WTC11 (cell line): Measurements from ENCODE around the gene S100A8. TPM values are rescaled to one million over a fixed set of nuclear protein-coding genes. Genes with fewer than 3 reads are reported as not detected.

Experiments
- ATAC-seq: fragments of 200-7000 bp; cut with Tn5 transposase; 2 replicates; pipeline ENCODE4 v1.10.0; 2021; ENCODE audit warnings: mild to moderate bottlenecking, moderate library complexity
- CTCF ChIA-PET: fragments of 300-600 bp; sonication (Branson Sonifier 250); formaldehyde crosslinking; loops from one replicate; lab custom pipeline; 2021; ENCODE audit warnings: antibody characterized with exemption; lab: Charles Lee
- POLR2A ChIA-PET: fragments of 350-600 bp; sonication (Branson Sonifier 250); formaldehyde crosslinking; loops from one replicate; lab custom pipeline; 2021; ENCODE audit warnings: antibody characterized with exemption; lab: Charles Lee
- DNase-seq: peaks from one replicate; pipeline ENCODE4 v3.0.0; 2021; ENCODE audit warnings: low spot score
- H3K27ac Mint-ChIP-seq: 2 replicates; pipeline ENCODE4 v1.8.0; 2021; ENCODE audit warnings: mixed read lengths
- H3K27me3 Mint-ChIP-seq: 2 replicates; pipeline ENCODE4 v1.8.0; 2021; ENCODE audit warnings: low read depth, mild to moderate bottlenecking, moderate library complexity, mixed read lengths
- H3K36me3 Mint-ChIP-seq: 2 replicates; pipeline ENCODE4 v1.8.0; 2021; ENCODE audit warnings: mixed read lengths
- H3K4me1 Mint-ChIP-seq: 2 replicates; pipeline ENCODE4 v1.8.0; 2022; ENCODE audit warnings: mixed read lengths
- H3K4me3 Mint-ChIP-seq: 2 replicates; pipeline ENCODE4 v1.8.0; 2021; ENCODE audit warnings: mild to moderate bottlenecking, moderate library complexity, mixed read lengths
- H3K9me3 Mint-ChIP-seq: 2 replicates; pipeline ENCODE4 v1.8.0; 2021; ENCODE audit warnings: mixed read lengths
- AFF4 ChIP-seq: sonication (generic); formaldehyde crosslinking; IDR thresholded peaks from 2 replicates; pipeline ENCODE4 v1.8.1; 2023; ENCODE audit warnings: mild to moderate bottlenecking, missing genetic modification reagents, borderline replicate concordance
- AR ChIP-seq: fragments of 250-450 bp; sonication (Bioruptor Pico); IDR thresholded peaks from 2 replicates; pipeline ENCODE4 v1.9.0; 2021; ENCODE audit warnings: mild to moderate bottlenecking
- ATF3 ChIP-seq: sonication (generic); formaldehyde crosslinking; conservative IDR thresholded peaks from 2 replicates; pipeline ENCODE4 v1.8.1; 2022; ENCODE audit warnings: mild to moderate bottlenecking, missing genetic modification reagents
- E2F5 ChIP-seq: sonication (generic); formaldehyde crosslinking; IDR thresholded peaks from 2 replicates; pipeline ENCODE4 v1.8.1; 2022; ENCODE audit warnings: mild to moderate bottlenecking, moderate library complexity, missing genetic modification reagents
- FOXJ3 ChIP-seq: sonication (generic); formaldehyde crosslinking; IDR thresholded peaks from 2 replicates; pipeline ENCODE4 v1.9.0; 2021; ENCODE audit warnings: missing genetic modification reagents, mild to moderate bottlenecking, borderline replicate concordance
- MLX ChIP-seq: sonication (generic); formaldehyde crosslinking; IDR thresholded peaks from 2 replicates; pipeline ENCODE4 v1.8.1; 2023; ENCODE audit warnings: mild to moderate bottlenecking, missing genetic modification reagents, moderate library complexity
- NFATC4 ChIP-seq: fragments of 250-450 bp; sonication (Bioruptor Pico); IDR thresholded peaks from 2 replicates; pipeline ENCODE4 v1.9.0; 2021; ENCODE audit warnings: mild to moderate bottlenecking
- NFYB ChIP-seq: sonication (generic); formaldehyde crosslinking; conservative IDR thresholded peaks from 2 replicates; pipeline ENCODE4 v1.8.0; 2022; ENCODE audit warnings: low read depth, missing genetic modification reagents
- PRRX2 ChIP-seq: fragments of 250-450 bp; sonication (Bioruptor Pico); IDR thresholded peaks from 2 replicates; pipeline ENCODE4 v1.8.0; 2021; ENCODE audit warnings: mild to moderate bottlenecking
- SP1 ChIP-seq: sonication (generic); formaldehyde crosslinking; conservative IDR thresholded peaks from 2 replicates; pipeline ENCODE4 v1.8.1; 2022; ENCODE audit warnings: missing genetic modification reagents
- ZNF425 ChIP-seq: fragments of 250-450 bp; sonication (Bioruptor Pico); conservative IDR thresholded peaks from 2 replicates; pipeline ENCODE4 v1.9.0; 2021; ENCODE audit warnings: mild to moderate bottlenecking
- ZNF671 ChIP-seq: fragments of 250-450 bp; sonication (Bioruptor Pico); IDR thresholded peaks from 2 replicates; pipeline ENCODE4 v1.8.0; 2021; ENCODE audit warnings: mild to moderate bottlenecking
- total RNA-seq: library from RNA; stranded (reverse); gene quantifications from 3 replicates; pipeline ENCODE4 v1.2.3, GENCODE V29; 2021

S100A8 gene
- total RNA-seq, 1 experiment from 2014 or later, result not detected

GRCh38 chr1:153399401-153400055, 8.7 kb upstream of the S100A8 start:
- peaks cover 21% of the 10 kb centered on the region for H3K27me3 Mint-ChIP-seq
- peaks cover 9% of the 10 kb centered on the region for H3K9me3 Mint-ChIP-seq
- ChIA-PET POLR2A (interaction anchor here (1.6 kb wide), 1 partner anchor 95 kb away, joined by 5 read pairs; no protein-coding TSS in a partner anchor), CTCF (interaction anchor here (0.7 to 2.2 kb wide), 11 partner anchors 9 to 172 kb away, joined by 3 to 45 read pairs (median 6); partner anchors contain the start of genes PGLYRP4, S100A8 and S100A9)
- TF ChIP-seq E2F5 (CRISPR knock-in tag) (no peak), ATF3 (no peak), MLX (CRISPR knock-in tag) (no peak), AFF4 (CRISPR knock-in tag) (no peak), AR (no peak), SP1 (CRISPR knock-in tag) (no peak), NFYB (no peak), NFATC4 (CRISPR knock-in tag) (no peak), ZNF671 (CRISPR knock-in tag) (no peak), FOXJ3 (CRISPR knock-in tag) (no peak), ZNF425 (CRISPR knock-in tag) (no peak), PRRX2 (CRISPR knock-in tag) (no peak)
- no peak overlapping the region for H3K27ac Mint-ChIP-seq
- no peak for ATAC-seq
- peaks cover 16% of the 10 kb centered on the region for H3K4me1 Mint-ChIP-seq
- DNase-seq, result no peak
- H3K36me3 Mint-ChIP-seq, result peaks cover under 1% of the 10 kb centered on the region
- no peak overlapping the region for H3K4me3 Mint-ChIP-seq
